Progenitor cell of endocrine pancreas (in vitro differentiated cells): ENCODE data around the gene IRAK1BP1. TPM values are rescaled to one million over a fixed set of nuclear protein-coding genes. Genes with fewer than 3 reads are reported as not detected.
"Not testable (repeated sequence)": the region's sequence is repeated elsewhere in the genome, so short reads cannot be mapped to it uniquely, and the experiment has no call there.

Experiments used
- DNase-seq: peaks from one replicate; pipeline ENCODE4 v3.0.0; 2021; ENCODE audit warnings: low spot score; ENCODE audit not compliant: unreplicated experiment
- H3K27ac Mint-ChIP-seq: 2 replicates; pipeline ENCODE4 v1.8.0; 2021; ENCODE audit warnings: mild to moderate bottlenecking, moderate library complexity, mixed read lengths
- H3K27me3 Mint-ChIP-seq: 2 replicates; pipeline ENCODE4 v1.8.0; 2021; ENCODE audit warnings: mixed read lengths
- H3K36me3 Mint-ChIP-seq: 2 replicates; pipeline ENCODE4 v1.8.0; 2022; ENCODE audit warnings: mixed read lengths; ENCODE audit not compliant: insufficient read depth
- H3K4me1 Mint-ChIP-seq: 2 replicates; pipeline ENCODE4 v1.8.0; 2021; ENCODE audit warnings: low read depth, mixed read lengths
- H3K4me3 Mint-ChIP-seq: 2 replicates; pipeline ENCODE4 v1.8.0; 2021; ENCODE audit warnings: low read depth, mild to moderate bottlenecking, moderate library complexity, mixed read lengths
- H3K9me3 Mint-ChIP-seq: 2 replicates; pipeline ENCODE4 v1.8.0; 2021; ENCODE audit warnings: low read depth, mixed read lengths
- total RNA-seq: library from RNA; stranded (reverse); gene quantifications from 2 replicates; pipeline ENCODE4 v1.2.1, GENCODE V29; 2021
- TF ChIP-seq, protein P1 (sequence below): fragments of 200-600 bp; sonication (generic); IDR thresholded peaks from one replicate; pipeline ENCODE4 v1.5.0; 2021; ENCODE audit warnings: antibody characterized with exemption, mild to moderate bottlenecking; ENCODE audit not compliant: unreplicated experiment

Gene IRAK1BP1
- total RNA-seq, 1 donor from 2014 or later = 10.6 TPM

GRCh38 chr6:78844899-78845298 is 22.5 kb upstream of the IRAK1BP1 start:
- no peaks in the 10 kb centered on the region for H3K4me1 Mint-ChIP-seq
- no peak overlapping the region for H3K4me3 Mint-ChIP-seq
- H3K27me3 Mint-ChIP-seq = no peaks in the 10 kb centered on the region
- TF ChIP-seq, protein P1, sequence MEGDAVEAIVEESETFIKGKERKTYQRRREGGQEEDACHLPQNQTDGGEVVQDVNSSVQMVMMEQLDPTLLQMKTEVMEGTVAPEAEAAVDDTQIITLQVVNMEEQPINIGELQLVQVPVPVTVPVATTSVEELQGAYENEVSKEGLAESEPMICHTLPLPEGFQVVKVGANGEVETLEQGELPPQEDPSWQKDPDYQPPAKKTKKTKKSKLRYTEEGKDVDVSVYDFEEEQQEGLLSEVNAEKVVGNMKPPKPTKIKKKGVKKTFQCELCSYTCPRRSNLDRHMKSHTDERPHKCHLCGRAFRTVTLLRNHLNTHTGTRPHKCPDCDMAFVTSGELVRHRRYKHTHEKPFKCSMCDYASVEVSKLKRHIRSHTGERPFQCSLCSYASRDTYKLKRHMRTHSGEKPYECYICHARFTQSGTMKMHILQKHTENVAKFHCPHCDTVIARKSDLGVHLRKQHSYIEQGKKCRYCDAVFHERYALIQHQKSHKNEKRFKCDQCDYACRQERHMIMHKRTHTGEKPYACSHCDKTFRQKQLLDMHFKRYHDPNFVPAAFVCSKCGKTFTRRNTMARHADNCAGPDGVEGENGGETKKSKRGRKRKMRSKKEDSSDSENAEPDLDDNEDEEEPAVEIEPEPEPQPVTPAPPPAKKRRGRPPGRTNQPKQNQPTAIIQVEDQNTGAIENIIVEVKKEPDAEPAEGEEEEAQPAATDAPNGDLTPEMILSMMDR = no peak
- no peaks in the 10 kb centered on the region for H3K36me3 Mint-ChIP-seq
- no peaks in the 10 kb centered on the region for H3K9me3 Mint-ChIP-seq
- no peak for DNase-seq
- H3K27ac Mint-ChIP-seq = no peak overlapping the region

DNA sequence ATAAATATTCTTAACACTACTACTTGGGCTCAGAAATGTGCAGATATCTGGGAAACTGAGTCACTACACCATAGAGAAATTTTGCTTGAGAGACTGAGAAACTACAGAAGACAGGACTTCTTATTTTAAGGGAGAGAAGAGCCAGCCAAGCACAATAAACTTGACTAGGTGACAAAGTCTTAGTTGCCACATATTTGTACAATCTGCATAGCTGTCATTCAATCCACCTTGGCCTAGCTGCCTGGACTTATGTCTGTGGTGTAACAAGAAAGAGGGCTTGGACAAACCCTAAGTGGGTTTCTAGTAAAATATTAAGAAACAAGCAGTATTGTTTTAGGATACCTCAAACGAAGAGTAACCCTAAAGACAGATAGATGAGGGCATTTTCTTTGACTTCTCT is 21.8 kb upstream of the IRAK1BP1 start:
- H3K4me3 Mint-ChIP-seq = no peak overlapping the region
- no peak overlapping the region for H3K27ac Mint-ChIP-seq
- no peaks in the 10 kb centered on the region for H3K9me3 Mint-ChIP-seq
- DNase-seq = no peak
- H3K27me3 Mint-ChIP-seq = no peaks in the 10 kb centered on the region
- TF ChIP-seq, protein P1 = no peak
- no peaks in the 10 kb centered on the region for H3K4me1 Mint-ChIP-seq
- no peaks in the 10 kb centered on the region for H3K36me3 Mint-ChIP-seq

DNA sequence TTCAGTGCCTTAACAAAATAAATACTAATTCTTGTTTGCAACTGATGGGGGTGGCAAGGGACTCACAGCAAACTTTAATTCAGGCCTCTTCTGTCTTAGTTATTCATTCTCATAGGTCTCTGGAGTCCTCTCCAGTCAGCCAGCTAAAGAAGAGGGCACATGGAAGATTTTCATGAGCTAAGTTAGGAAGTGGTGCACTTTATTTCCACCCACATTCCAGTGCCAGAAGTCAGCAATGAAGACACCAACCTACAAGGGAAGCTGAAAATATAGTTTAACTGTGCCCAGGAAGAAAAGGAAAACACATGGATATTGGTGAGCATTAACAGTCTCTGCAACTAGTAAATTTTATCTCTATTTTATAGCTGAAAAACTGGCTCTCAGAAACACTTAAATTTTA is 16.7 kb upstream of the IRAK1BP1 start:
- H3K36me3 Mint-ChIP-seq = no peaks in the 10 kb centered on the region
- no peak overlapping the region for H3K27ac Mint-ChIP-seq
- peaks cover 2% of the 10 kb centered on the region for H3K4me1 Mint-ChIP-seq

GRCh38 chr6:78851156-78851555 is 16.2 kb upstream of the IRAK1BP1 start:
- TF ChIP-seq, protein P1 = no peak
- Mint-ChIP-seq H3K9me3 (no peaks in the 10 kb centered on the region), H3K4me3 (no peak overlapping the region), H3K27me3 (no peaks in the 10 kb centered on the region), H3K4me1 (peaks cover 2% of the 10 kb centered on the region), H3K36me3 (no peaks in the 10 kb centered on the region), H3K27ac (no peak overlapping the region)
- no peak for DNase-seq

More for the DNA sequence above, 16.7 kb upstream of the IRAK1BP1 start:
- DNase-seq = no peak
- H3K9me3 Mint-ChIP-seq = no peaks in the 10 kb centered on the region
- no peak overlapping the region for H3K4me3 Mint-ChIP-seq
- no peaks in the 10 kb centered on the region for H3K27me3 Mint-ChIP-seq
- TF ChIP-seq, protein P1 = no peak

DNA sequence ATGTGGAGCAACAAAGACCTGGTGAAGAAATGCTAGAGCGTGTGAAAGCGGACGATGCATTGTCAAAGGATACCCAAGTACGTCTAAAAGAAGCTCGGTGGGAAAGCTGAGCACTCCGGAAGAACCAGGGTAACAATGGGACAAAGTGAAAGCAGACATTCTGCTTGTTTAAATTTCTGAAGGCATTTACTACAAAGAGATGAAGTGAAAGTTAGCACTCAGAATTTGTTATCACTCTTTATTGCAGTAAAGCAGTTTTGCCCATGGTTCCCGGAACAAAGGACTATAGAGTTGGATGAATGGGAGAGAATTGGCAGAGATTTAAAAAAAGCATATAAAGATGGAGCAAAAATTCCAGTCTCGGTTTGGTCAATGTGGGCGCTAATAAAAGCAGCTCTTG is 12.8 kb upstream of the IRAK1BP1 start:
- Mint-ChIP-seq H3K36me3 (peaks cover 5% of the 10 kb centered on the region), H3K4me1 (peaks cover 2% of the 10 kb centered on the region), H3K27ac (no peak overlapping the region), H3K4me3 (no peak overlapping the region), H3K27me3 (no peaks in the 10 kb centered on the region), H3K9me3 (peaks cover 17% of the 10 kb centered on the region)
- TF ChIP-seq, protein P1 = no peak
- no peak for DNase-seq

DNA sequence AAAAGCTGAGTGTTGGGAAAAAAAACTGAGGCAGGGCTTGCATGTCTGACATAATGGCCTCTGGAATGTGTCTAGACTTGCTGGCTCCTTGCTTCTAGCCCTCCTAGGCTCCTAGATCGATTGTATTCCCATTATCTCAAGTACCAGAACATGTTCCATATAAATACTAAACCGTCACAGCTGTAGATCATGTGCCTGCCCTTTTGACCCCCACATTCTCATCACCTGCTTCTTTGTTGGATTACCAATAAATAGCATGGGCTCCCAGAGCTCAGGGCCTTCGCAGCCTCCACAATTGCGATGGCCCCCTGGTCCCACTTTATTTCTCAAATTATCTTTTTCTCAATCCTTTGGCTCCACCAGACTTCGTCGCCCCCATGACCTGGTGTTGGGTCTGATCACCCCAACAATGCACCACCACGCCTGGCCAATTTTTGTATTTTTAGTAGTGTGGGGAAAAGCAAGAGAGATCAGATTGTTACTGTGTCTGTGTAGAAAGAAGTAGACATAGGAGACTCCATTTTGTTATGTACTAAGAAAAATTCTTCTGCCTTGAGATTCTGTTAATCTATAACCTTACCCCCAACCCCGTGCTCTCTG is 8.9 kb upstream of the IRAK1BP1 start:
- H3K36me3 Mint-ChIP-seq, H3K4me1 Mint-ChIP-seq, DNase-seq, H3K27ac Mint-ChIP-seq, H3K4me3 Mint-ChIP-seq, H3K27me3 Mint-ChIP-seq: not testable (repeated sequence)
- peaks cover 21% of the 10 kb centered on the region for H3K9me3 Mint-ChIP-seq
